NT2/D1 (cell line): ENCODE results near the gene KDM8.

Source experiments
- DNase-seq: peaks from one replicate; pipeline ENCODE4 v3.0.0-alpha.2; 2011; ENCODE audit warnings: low read depth, low spot score
- H3K27me3 ChIP-seq: 2 replicates; pipeline ENCODE4 v1.6.0; 2011; ENCODE audit warnings: mild to moderate bottlenecking; ENCODE audit not compliant: insufficient read length, insufficient read depth
- H3K36me3 ChIP-seq: 2 replicates; pipeline ENCODE4 v1.6.1; 2011; ENCODE audit warnings: mild to moderate bottlenecking, low read length, mixed read lengths; ENCODE audit not compliant: insufficient read depth, insufficient read length
- H3K4me1 ChIP-seq: 2 replicates; pipeline ENCODE4 v1.5.1; 2011; ENCODE audit not compliant: insufficient read depth, insufficient read length
- H3K4me3 ChIP-seq: 2 replicates; pipeline ENCODE4 v1.5.1; 2011; ENCODE audit warnings: low read depth; ENCODE audit not compliant: insufficient read length
- H3K9ac ChIP-seq: 2 replicates; pipeline ENCODE4 v1.6.0; 2011; ENCODE audit warnings: low read depth; ENCODE audit not compliant: insufficient read length
- H3K9me3 ChIP-seq: 2 replicates; pipeline ENCODE4 v1.5.1; 2011; ENCODE audit warnings: mild to moderate bottlenecking, low read length; ENCODE audit not compliant: insufficient read depth
- SUZ12 ChIP-seq: IDR thresholded peaks from 2 replicates; pipeline ENCODE4 v1.6.1; 2011; ENCODE audit not compliant: insufficient read length, insufficient read depth; ENCODE audit errors: extremely low read depth
- YY1 ChIP-seq: IDR thresholded peaks from 2 replicates; pipeline ENCODE4 v1.6.1; 2011; ENCODE audit not compliant: insufficient read length, insufficient read depth
- ZNF274 ChIP-seq: IDR thresholded peaks from 2 replicates; pipeline ENCODE4 v1.6.1; 2011; ENCODE audit warnings: mild to moderate bottlenecking, low read depth, low read length

The KDM8 gene

GRCh38 chr16:27268376-27269299 is 65.3 kb downstream of the KDM8 start, which contains the start of gene NSMCE1:
Gene NSMCE1, minus strand, starts transcription at chr16:27268772. Its CDS starts 11,202 bp downstream, at chr16:27257570.
- Histone ChIP-seq H3K9ac (peak within 1 kb of the TSS; percentile 97), H3K27me3 (no peaks in the 10 kb centered on the region), H3K4me3 (peak within 1 kb of the TSS; percentile 92), H3K4me1 (no peaks in the 10 kb centered on the region), H3K36me3 (no peaks in the 10 kb centered on the region), H3K9me3 (no peaks in the 10 kb centered on the region)
- DNase-seq, result peak; percentile 94
- TF ChIP-seq YY1, result peak; percentile 38
- no peak for TF ChIP-seq ZNF274

GRCh38 chr16:27269300-27270150 is 66.2 kb downstream of the KDM8 start:
- Histone ChIP-seq H3K36me3 (no peaks in the 10 kb centered on the region), H3K4me1 (no peaks in the 10 kb centered on the region), H3K27me3 (no peaks in the 10 kb centered on the region), H3K4me3 (peak overlapping the region; percentile 92), H3K9me3 (no peaks in the 10 kb centered on the region), H3K9ac (peak overlapping the region; percentile 97)
- no peak for TF ChIP-seq SUZ12
- no peak for TF ChIP-seq ZNF274
- no peak for TF ChIP-seq YY1
- no peak for DNase-seq

DNA sequence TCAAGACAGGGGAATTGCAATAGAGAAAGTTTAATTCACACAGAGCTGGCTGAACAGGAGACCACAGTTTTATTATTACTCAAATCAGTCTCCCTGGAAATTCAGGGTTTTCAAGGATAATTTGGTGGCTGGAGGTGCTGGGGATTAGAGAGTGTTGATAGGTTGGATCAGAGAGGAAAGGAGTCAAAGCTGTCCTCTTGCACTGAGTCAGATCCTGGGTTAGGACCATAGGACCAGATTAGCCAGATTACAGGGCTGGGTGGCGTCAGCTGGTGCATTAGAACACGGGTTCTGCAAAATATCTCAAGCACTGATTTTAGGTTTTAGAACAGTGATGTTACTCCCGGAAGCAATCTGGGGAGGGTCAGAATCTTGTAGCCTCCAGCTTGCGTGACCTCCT is 67.0 kb downstream of the KDM8 start:
- Histone ChIP-seq H3K36me3 (no peaks in the 10 kb centered on the region), H3K4me1 (no peaks in the 10 kb centered on the region), H3K9ac (no peak overlapping the region), H3K9me3 (no peaks in the 10 kb centered on the region), H3K4me3 (no peak overlapping the region), H3K27me3 (no peaks in the 10 kb centered on the region)
- TF ChIP-seq SUZ12 (no peak), YY1 (no peak)
- no peak for DNase-seq
